ENCODE results near the gene HIF3A.

- TF ChIP-seq CTCF (IDR thresholded peaks at IDR 0.05; ENCODE audit: low read length) (no peak), EZH2 (optimal IDR thresholded peaks at IDR 0.05; ENCODE audit: low read depth, low read length) (no peak), EZH2phosphoT487 (IDR thresholded peaks at IDR 0.05; ENCODE audit: low read length) (no peak)
Measured at GRCh38 chr19:46297700-46298478, 1.0 kb downstream of the HIF3A start.
